ENCODE results near the gene PLEKHO1.

Gene PLEKHO1

DNA sequence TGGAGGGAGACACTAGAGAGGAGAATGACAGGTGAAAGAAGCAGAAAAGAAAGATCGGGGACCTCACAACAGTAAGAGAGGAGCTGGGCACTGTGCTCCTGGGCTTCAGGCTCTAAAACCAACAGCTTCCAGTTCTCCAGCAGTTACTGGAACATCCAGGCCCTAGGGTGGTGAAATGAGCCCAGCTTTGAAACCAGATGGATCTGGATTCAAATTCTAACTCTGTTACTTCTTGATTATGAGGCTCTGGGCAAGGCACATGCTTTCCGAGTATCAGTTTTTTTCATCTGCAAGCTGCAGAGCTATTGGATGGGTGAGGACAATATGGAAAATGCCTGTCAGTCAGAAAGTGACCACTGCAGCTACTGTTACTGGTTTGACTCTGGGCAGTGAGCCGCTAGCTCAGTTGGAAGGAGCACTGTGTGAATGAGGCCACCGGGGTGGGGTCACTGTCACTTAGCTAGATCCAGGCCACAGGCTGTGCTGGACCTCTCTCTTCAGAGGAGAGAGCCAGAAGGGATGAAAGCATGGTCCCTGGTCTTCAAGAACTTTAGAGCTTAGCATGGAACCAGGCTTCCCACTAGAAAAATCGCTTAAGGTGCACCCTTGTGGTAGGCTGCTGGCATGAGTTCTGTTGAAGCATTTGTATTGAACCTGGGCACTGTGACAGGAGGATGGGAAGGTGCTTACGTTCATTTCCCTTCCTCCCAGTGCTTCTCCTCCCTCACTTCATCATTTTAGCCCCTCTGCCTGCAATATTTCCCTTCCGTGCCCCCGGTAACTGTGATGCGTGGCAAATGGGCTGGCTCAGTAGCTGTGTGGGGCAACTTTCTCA lies 12.2 kb downstream of the PLEKHO1 start:
- H3K4me1 ChIP-seq (ENCODE audit: control insufficient read depth in 1 of 2, insufficient read depth in 2 of 2, low read length in 2 of 2), result peaks cover 15 to 70% of the 10 kb centered on the region in 2 donors
- peak overlapping the region; percentile 98 for H3K27ac ChIP-seq (ENCODE audit: low read length)
- H3K36me3 ChIP-seq (ENCODE audit: control insufficient read depth in 1 of 2, insufficient read depth in 2 of 2, low read length in 2 of 2), result peaks cover 12 to 16% of the 10 kb centered on the region in 2 donors
- H3K4me3 ChIP-seq (ENCODE audit: low read depth in 1 of 2, low read length in 2 of 2), result peak overlapping the region; percentile 29 to 41
- no peaks in the 10 kb centered on the region for H3K9me3 ChIP-seq (ENCODE audit: control insufficient read depth in 1 of 2, low read length in 2 of 2)
- no peaks in the 10 kb centered on the region for H3K27me3 ChIP-seq (ENCODE audit: low read depth, low read length)

DNA sequence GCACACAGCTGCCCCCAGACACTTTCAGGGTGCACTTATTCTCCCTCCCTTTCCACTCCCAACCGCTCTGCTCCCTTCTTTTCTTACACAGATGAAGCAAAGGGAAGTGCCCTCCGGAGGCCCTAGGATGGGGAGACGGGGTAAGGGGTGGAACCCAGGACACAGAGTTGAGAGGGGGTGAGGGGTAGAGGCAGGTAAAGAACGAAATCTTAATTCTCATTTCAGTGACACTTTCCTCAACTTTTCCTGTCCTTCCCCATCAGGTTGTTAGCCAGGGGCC lies 12.8 kb downstream of the PLEKHO1 start:
- H3K4me1 ChIP-seq (ENCODE audit: control insufficient read depth in 1 of 2, insufficient read depth in 2 of 2, low read length in 2 of 2), result peaks cover 15 to 70% of the 10 kb centered on the region in 2 donors
- peak overlapping the region; percentile 29 to 41 for H3K4me3 ChIP-seq (ENCODE audit: low read depth in 1 of 2, low read length in 2 of 2)
- H3K27me3 ChIP-seq (ENCODE audit: low read depth, low read length), result no peaks in the 10 kb centered on the region

DNA sequence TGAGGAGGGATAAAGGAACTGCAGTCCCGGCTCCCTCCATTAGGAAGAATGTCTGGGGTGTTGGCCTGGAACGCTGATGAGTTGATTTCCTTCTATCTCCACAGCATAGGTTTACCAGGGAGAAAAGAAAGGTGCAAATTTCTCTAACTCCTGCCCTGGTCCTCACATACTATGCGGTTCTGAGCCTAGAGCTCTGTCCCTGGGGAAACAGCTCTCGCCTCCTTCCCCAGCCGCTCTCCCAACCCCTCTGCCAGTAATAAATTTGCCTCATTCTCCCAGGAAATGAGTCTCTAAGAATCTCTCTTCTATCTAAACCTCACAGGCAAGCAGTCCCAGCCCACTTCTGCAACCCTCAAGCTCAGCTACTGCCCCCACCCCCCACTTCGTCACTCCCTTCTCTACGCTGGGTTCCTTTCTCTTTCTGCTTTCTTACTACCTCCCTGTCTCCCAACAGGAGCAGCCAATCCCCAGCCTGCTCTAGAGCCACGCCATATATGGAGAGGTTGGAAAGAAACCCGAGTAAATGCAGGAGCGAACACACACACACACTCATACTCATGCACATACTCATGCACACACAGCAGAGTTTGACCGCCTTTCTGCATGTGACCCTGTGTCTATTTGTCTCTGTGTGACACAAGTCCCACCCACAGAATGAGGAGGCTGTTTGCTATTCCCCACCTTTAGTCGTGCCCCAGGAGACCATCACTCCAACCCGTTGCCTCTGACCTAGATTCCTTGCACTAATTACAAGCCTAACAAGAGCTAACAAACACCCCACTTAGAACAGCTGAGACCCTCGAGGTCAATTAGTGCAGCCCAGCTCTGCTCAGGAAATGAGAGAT lies 13.4 kb downstream of the PLEKHO1 start:
- peak overlapping the region; percentile 29 to 41 for H3K4me3 ChIP-seq (ENCODE audit: low read depth in 1 of 2, low read length in 2 of 2)
- peaks cover 15 to 65% of the 10 kb centered on the region in 2 donors for H3K4me1 ChIP-seq (ENCODE audit: control insufficient read depth in 1 of 2, insufficient read depth in 2 of 2, low read length in 2 of 2)
- peak overlapping the region; percentile 98 for H3K27ac ChIP-seq (ENCODE audit: low read length)
- H3K9me3 ChIP-seq (ENCODE audit: control insufficient read depth in 1 of 2, low read length in 2 of 2), result no peaks in the 10 kb centered on the region
- peaks cover under 1 to 5% of the 10 kb centered on the region in 2 donors for H3K36me3 ChIP-seq (ENCODE audit: control insufficient read depth in 1 of 2, insufficient read depth in 2 of 2, low read length in 2 of 2)
- no peaks in the 10 kb centered on the region for H3K27me3 ChIP-seq (ENCODE audit: low read depth, low read length)

More for the DNA sequence above, 12.8 kb downstream of the PLEKHO1 start:
- Histone ChIP-seq H3K36me3 (ENCODE audit: control insufficient read depth in 1 of 2, insufficient read depth in 2 of 2, low read length in 2 of 2) (peaks cover 6 to 10% of the 10 kb centered on the region in 2 donors), H3K27ac (ENCODE audit: low read length) (peak overlapping the region; percentile 98), H3K9me3 (ENCODE audit: control insufficient read depth in 1 of 2, low read length in 2 of 2) (no peaks in the 10 kb centered on the region)

DNA sequence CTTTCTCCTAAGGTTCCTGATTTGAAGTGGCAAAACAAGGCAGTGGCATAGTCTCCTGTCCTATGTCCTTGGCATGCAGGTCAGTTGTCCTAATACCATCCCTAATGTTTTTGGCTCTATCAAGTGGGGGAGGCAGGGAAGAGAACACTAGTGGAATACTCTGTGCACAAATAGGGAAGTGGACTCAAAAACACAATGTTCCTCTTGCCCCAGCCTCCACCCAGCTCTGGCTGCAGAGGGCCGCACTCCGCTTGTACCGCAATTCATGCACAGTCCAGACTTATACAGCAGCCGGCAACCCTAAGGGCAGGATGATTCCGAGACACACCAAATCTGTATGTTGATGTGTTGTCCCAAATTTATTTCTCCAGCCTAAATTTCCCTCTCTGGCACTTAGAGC lies 14.5 kb downstream of the PLEKHO1 start:
- H3K27ac ChIP-seq (ENCODE audit: low read length), result peak overlapping the region; percentile 98
- H3K27me3 ChIP-seq (ENCODE audit: low read depth, low read length), result no peaks in the 10 kb centered on the region
- no peak overlapping the region for H3K4me3 ChIP-seq (ENCODE audit: low read depth in 1 of 2, low read length in 2 of 2)
- peaks cover 20 to 55% of the 10 kb centered on the region in 2 donors for H3K4me1 ChIP-seq (ENCODE audit: control insufficient read depth in 1 of 2, insufficient read depth in 2 of 2, low read length in 2 of 2)
- peaks cover 0 to 4% of the 10 kb centered on the region in 2 donors for H3K36me3 ChIP-seq (ENCODE audit: control insufficient read depth in 1 of 2, insufficient read depth in 2 of 2, low read length in 2 of 2)
- H3K9me3 ChIP-seq (ENCODE audit: control insufficient read depth in 1 of 2, low read length in 2 of 2), result no peaks in the 10 kb centered on the region

DNA sequence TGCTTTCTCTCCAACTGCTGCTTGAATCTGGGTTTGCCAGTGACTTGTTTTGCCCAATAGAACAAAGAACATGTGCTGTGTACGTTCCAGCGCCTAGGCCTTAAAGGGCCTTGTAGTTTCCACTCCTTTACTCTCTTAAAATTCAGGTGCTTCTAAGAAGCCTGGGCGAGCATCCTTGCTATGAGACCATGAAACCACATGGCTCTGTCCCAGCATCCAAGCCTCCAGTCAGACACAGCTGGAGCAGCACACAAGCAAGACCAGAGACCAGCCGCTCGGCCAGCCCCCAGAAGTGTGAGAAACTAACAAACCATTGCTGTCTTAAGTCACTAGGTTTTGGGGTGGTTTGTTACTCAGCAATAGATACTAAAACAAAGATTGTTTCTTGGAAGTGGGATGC lies 15.1 kb downstream of the PLEKHO1 start:
- Histone ChIP-seq H3K4me1 (ENCODE audit: control insufficient read depth in 1 of 2, insufficient read depth in 2 of 2, low read length in 2 of 2) (peaks cover 20 to 50% of the 10 kb centered on the region in 2 donors), H3K9me3 (ENCODE audit: control insufficient read depth in 1 of 2, low read length in 2 of 2) (no peaks in the 10 kb centered on the region), H3K27me3 (ENCODE audit: low read depth, low read length) (no peaks in the 10 kb centered on the region), H3K27ac (ENCODE audit: low read length) (peak overlapping the region; percentile 98), H3K36me3 (ENCODE audit: control insufficient read depth in 1 of 2, insufficient read depth in 2 of 2, low read length in 2 of 2) (peaks cover 0 to 2% of the 10 kb centered on the region in 2 donors), H3K4me3 (ENCODE audit: low read depth in 1 of 2, low read length in 2 of 2) (no peak overlapping the region)

DNA sequence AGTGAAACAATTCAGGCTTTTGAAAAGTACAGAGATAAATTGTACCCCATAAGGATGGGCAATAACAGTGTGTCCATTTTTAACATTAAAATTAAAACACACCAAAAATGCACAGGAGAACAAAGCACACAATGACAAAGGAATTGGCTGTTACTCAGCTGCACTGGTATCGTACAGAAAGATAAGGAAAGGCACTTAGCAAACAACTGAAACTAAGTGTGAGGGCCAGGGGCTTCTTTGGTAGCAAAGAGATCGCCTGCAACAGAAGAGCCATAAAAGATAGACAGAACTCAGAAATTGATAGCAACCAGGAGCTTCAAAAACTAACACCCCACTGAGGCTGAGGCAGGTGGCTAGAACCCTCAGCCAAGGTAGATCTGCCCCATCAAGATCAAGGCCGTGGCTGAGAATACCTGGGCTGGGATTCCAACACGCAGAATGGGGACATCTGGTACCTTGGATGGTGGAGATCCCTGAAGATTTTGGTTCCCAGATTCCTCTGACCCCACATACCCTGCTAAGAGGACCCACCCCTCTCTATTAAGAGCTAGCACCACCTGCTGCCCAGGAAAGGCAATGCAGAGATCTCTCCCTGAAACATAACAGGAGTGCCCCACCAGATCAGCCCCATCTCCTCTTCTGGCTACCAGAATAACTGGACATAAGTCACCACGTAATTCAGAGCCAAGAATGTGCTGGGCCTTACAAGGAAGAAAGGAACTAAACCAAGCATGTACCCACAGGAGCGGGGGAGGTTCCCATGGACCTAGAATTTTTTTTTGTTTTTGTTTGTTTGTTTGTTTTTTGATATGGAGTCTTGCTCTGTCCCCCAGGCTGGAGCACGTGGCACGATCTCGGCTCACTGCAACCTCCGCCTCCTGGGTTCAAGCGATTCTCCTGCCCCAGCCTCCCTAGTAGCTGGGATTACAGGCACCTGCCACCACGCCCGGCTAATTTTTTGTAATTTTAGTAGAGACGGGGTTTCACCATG lies 16.2 kb downstream of the PLEKHO1 start:
- H3K4me1 ChIP-seq (ENCODE audit: control insufficient read depth in 1 of 2, insufficient read depth in 2 of 2, low read length in 2 of 2), result peaks cover 20 to 44% of the 10 kb centered on the region in 2 donors
- H3K27ac ChIP-seq (ENCODE audit: low read length), result no peak overlapping the region

DNA sequence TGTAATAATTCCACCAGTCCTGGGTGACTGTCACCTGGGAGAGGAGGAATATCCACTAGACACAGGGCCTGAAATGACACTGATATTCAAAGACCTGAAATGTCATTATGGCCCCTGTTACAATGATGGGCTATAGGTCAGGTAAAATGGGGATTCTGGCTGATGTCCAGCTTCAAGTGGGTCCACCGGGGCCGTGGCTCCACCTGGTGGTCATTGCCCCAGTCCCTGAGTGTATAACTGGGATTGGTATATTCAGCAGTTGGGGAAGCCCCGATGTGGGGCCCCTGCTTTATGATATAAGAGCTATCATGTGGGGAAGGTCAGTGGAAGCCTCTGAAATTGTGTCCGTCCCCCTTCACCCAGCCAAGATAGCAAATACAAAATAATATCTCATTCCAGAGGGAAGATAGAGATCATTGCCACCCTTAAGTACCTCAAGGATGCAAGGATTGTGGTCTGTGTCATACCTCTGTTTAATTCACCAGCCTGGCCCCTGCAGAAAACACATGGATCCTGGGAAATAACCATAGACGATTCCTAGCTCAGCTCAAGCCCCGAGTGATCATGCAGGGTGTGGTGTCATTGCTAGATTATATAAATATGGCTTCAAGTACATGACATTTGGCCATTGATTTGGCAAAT lies 19.4 kb downstream of the PLEKHO1 start:
- H3K36me3 ChIP-seq (ENCODE audit: control insufficient read depth in 1 of 2, insufficient read depth in 2 of 2, low read length in 2 of 2), result no peaks in the 10 kb centered on the region
- H3K27me3 ChIP-seq (ENCODE audit: low read depth, low read length), result no peaks in the 10 kb centered on the region
- peaks cover 5 to 20% of the 10 kb centered on the region in 2 donors for H3K4me1 ChIP-seq (ENCODE audit: control insufficient read depth in 1 of 2, insufficient read depth in 2 of 2, low read length in 2 of 2)

More for the DNA sequence above, 16.2 kb downstream of the PLEKHO1 start:
- Histone ChIP-seq H3K9me3 (ENCODE audit: control insufficient read depth in 1 of 2, low read length in 2 of 2) (no peaks in the 10 kb centered on the region), H3K27me3 (ENCODE audit: low read depth, low read length) (no peaks in the 10 kb centered on the region), H3K36me3 (ENCODE audit: control insufficient read depth in 1 of 2, insufficient read depth in 2 of 2, low read length in 2 of 2) (no peaks in the 10 kb centered on the region), H3K4me3 (ENCODE audit: low read depth in 1 of 2, low read length in 2 of 2) (no peak overlapping the region)

DNA sequence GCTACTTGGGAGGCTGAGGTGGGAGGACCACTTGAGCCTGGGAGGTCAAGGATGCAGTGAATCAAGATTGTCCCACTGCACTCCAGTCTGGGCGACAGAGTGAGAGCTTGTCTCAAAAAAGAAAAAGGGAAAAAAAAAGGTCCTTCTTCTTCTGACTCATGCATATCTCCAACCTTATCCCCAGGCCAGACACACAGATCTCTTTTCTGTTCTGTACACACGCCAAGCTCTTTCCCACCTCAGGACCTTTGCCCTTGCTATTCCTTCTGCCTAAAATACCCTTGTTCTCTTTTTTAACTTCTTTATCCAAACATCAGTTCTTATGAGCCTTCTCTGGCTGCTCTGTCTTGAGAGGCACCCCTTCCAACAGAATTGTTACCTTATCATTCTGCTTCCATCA lies 22.1 kb downstream of the PLEKHO1 start:
- Histone ChIP-seq H3K27ac (ENCODE audit: low read length) (no peak overlapping the region), H3K36me3 (ENCODE audit: control insufficient read depth in 1 of 2, insufficient read depth in 2 of 2, low read length in 2 of 2) (no peaks in the 10 kb centered on the region), H3K27me3 (ENCODE audit: low read depth, low read length) (no peaks in the 10 kb centered on the region)

More for the DNA sequence above, 19.4 kb downstream of the PLEKHO1 start:
- Histone ChIP-seq H3K9me3 (ENCODE audit: control insufficient read depth in 1 of 2, low read length in 2 of 2) (no peaks in the 10 kb centered on the region), H3K27ac (ENCODE audit: low read length) (no peak overlapping the region), H3K4me3 (ENCODE audit: low read depth in 1 of 2, low read length in 2 of 2) (no peak overlapping the region)

DNA sequence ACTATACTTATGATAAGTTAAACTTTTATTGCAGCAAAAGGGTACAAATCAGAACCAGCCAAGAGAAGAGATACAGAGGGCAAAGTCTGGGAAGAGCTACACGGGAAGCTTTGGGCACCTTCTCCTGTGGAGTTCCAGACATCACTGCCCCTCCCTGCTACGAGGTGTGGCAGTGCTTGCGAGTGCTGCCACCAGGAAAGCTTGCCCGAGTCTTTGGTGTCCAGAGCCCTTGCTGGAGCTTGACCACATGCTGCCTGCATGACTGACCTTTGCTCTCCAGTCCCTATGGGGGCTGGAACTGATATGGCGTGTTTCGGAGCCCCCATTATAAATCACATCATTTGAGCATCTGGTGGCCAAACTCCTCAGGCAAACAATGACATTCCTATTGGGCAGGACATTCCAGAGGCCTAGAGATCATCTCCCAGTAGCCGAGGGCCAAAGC lies 23.4 kb downstream of the PLEKHO1 start:
- Histone ChIP-seq H3K4me1 (ENCODE audit: control insufficient read depth in 1 of 2, insufficient read depth in 2 of 2, low read length in 2 of 2) (peaks cover 0 to 5% of the 10 kb centered on the region in 2 donors), H3K36me3 (ENCODE audit: control insufficient read depth in 1 of 2, insufficient read depth in 2 of 2, low read length in 2 of 2) (no peaks in the 10 kb centered on the region), H3K4me3 (ENCODE audit: low read depth in 1 of 2, low read length in 2 of 2) (no peak overlapping the region), H3K27ac (ENCODE audit: low read length) (no peak overlapping the region), H3K27me3 (ENCODE audit: low read depth, low read length) (no peaks in the 10 kb centered on the region), H3K9me3 (ENCODE audit: control insufficient read depth in 1 of 2, low read length in 2 of 2) (no peaks in the 10 kb centered on the region)

More for the DNA sequence above, 22.1 kb downstream of the PLEKHO1 start:
- no peaks in the 10 kb centered on the region for H3K9me3 ChIP-seq (ENCODE audit: control insufficient read depth in 1 of 2, low read length in 2 of 2)
- no peak overlapping the region for H3K4me3 ChIP-seq (ENCODE audit: low read depth in 1 of 2, low read length in 2 of 2)
- peaks cover 0 to 5% of the 10 kb centered on the region in 2 donors for H3K4me1 ChIP-seq (ENCODE audit: control insufficient read depth in 1 of 2, insufficient read depth in 2 of 2, low read length in 2 of 2)

DNA sequence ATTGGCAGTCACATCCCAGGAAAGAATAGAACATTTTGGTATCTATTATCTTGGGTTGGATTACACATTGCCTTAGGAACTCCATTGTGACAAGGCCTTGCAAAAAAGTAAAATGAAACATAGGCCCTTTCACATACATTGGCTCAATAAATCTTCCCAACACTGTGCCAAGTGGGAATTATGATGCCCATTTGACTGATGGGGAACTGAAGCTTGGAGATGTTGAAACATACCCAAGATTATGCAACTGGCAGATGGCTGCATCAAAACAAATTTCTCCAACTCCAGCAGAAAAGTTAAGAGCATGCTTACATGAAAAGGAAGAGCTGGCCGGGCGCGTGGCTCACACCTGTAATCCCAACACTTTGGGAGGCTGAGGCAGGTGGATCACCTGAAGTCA lies 26.9 kb downstream of the PLEKHO1 start:
- Histone ChIP-seq H3K4me3 (ENCODE audit: low read depth in 1 of 2, low read length in 2 of 2) (no peak overlapping the region), H3K36me3 (ENCODE audit: control insufficient read depth in 1 of 2, insufficient read depth in 2 of 2, low read length in 2 of 2) (no peaks in the 10 kb centered on the region), H3K27ac (ENCODE audit: low read length) (no peak overlapping the region), H3K4me1 (ENCODE audit: control insufficient read depth in 1 of 2, insufficient read depth in 2 of 2, low read length in 2 of 2) (no peaks in the 10 kb centered on the region), H3K9me3 (ENCODE audit: control insufficient read depth in 1 of 2, low read length in 2 of 2) (no peaks in the 10 kb centered on the region), H3K27me3 (ENCODE audit: low read depth, low read length) (no peaks in the 10 kb centered on the region)

Data from muscle layer of duodenum (tissue), 2 donors.